HG02759 (cell line): Measurements from ENCODE around the gene TOM1L2.
"Not testable (repeated sequence)": the region's sequence is repeated elsewhere in the genome, so short reads cannot be mapped to it uniquely, and the experiment has no call there.

Experiments
- ATAC-seq: cut with Tn5 transposase; IDR thresholded peaks from one replicate; pipeline ENCODE4 v1.9.1; 2021; ENCODE audit warnings: mild to moderate bottlenecking, moderate library complexity; ENCODE audit not compliant: unreplicated experiment

Gene TOM1L2

GRCh38 chr17:17944743-17945142, 27.5 kb downstream of the TOM1L2 start:
- no peak for ATAC-seq

GRCh38 chr17:17944242-17944641, 28.0 kb downstream of the TOM1L2 start:
- ATAC-seq, result no peak

GRCh38 chr17:17943281-17943984, 28.8 kb downstream of the TOM1L2 start:
- no peak for ATAC-seq

GRCh38 chr17:17942846-17943245, 29.4 kb downstream of the TOM1L2 start:
- ATAC-seq, result no peak

- ATAC-seq, result no peak
These were observed 31.2 kb downstream of the TOM1L2 start for GRCh38 chr17:17941015-17941414.

- no peak for ATAC-seq
These were observed 31.7 kb downstream of the TOM1L2 start for GRCh38 chr17:17940441-17940911.

GRCh38 chr17:17939941-17940340, 32.3 kb downstream of the TOM1L2 start:
- not testable (repeated sequence) for ATAC-seq

GRCh38 chr17:17938388-17939107, 33.7 kb downstream of the TOM1L2 start:
- no peak for ATAC-seq

- ATAC-seq, result no peak
These were observed 34.2 kb downstream of the TOM1L2 start for GRCh38 chr17:17937958-17938357.

- ATAC-seq, result no peak
These were observed 34.9 kb downstream of the TOM1L2 start for GRCh38 chr17:17937201-17937853.

GRCh38 chr17:17935321-17936271, 36.6 kb downstream of the TOM1L2 start:
- no peak for ATAC-seq

- ATAC-seq, result no peak
These were observed 37.4 kb downstream of the TOM1L2 start for GRCh38 chr17:17934806-17935205.

- ATAC-seq, result no peak
These were observed 38.0 kb downstream of the TOM1L2 start for GRCh38 chr17:17934214-17934613.

GRCh38 chr17:17933775-17934174, 38.4 kb downstream of the TOM1L2 start:
- ATAC-seq, result no peak

GRCh38 chr17:17931159-17931558, 41.0 kb downstream of the TOM1L2 start:
- no peak for ATAC-seq

GRCh38 chr17:17930674-17931073, 41.5 kb downstream of the TOM1L2 start:
- no peak for ATAC-seq

GRCh38 chr17:17929655-17930380, 42.4 kb downstream of the TOM1L2 start:
- no peak for ATAC-seq

- no peak for ATAC-seq
These were observed 43.6 kb downstream of the TOM1L2 start for GRCh38 chr17:17928398-17929287.

GRCh38 chr17:17926840-17927449, 45.3 kb downstream of the TOM1L2 start:
- no peak for ATAC-seq
